GM18508 (cell line): Measurements from ENCODE around the gene PIP5K1A.
"Not testable (repeated sequence)": the region's sequence is repeated elsewhere in the genome, so short reads cannot be mapped to it uniquely, and the experiment has no call there.

Experiments
- ATAC-seq: cut with Tn5 transposase; IDR thresholded peaks from one replicate; pipeline ENCODE4 v1.9.1; 2021; ENCODE audit warnings: moderate number of reproducible peaks; ENCODE audit not compliant: insufficient read depth, unreplicated experiment

Gene PIP5K1A

DNA sequence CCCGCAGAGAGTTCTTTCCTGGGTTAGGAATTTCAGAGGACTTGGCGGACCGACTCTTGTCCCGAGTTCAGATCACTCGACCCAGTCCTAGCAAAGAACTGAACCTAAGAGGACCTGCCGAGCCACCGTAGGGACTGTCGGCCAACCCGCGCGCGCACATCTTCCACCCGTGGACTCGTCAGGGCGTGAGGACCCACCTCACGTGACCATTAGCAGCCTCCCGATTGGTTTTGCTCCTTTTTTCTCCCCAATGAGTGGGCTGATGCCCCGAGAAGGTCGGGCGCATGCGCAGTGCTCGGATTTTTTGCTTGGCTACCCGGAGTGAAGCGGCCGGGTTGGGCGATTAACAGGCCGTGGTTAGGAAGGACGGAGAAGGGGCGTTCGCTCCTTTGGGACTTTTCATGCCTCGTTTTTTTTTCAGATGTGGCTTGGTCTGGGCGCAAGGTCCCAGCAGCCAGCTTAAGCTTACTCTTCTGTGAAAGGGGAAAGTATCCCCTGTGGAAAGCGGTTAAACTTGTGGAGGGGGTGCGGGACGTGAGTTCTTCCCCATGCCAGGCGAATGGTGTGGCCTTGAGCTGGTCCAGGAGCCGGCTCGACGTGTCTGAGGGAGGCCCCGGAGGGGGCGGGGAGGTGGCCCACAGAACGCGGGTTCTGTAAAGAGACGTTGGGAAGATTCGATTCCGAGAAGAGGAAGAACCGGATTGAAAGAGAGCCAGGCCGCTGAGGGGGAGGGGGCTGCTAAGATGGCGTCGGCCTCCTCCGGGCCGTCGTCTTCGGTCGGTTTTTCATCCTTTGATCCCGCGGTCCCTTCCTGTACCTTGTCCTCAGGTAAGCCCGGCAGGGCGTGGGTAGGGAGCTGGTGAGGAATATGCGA is at the start of gene PIP5K1A:
PIP5K1A (plus strand) TSS at position 299 of the 874 bp plus-strand sequence; CDS start at position 744, 445 bp downstream.
- ATAC-seq: peak; percentile 63

DNA sequence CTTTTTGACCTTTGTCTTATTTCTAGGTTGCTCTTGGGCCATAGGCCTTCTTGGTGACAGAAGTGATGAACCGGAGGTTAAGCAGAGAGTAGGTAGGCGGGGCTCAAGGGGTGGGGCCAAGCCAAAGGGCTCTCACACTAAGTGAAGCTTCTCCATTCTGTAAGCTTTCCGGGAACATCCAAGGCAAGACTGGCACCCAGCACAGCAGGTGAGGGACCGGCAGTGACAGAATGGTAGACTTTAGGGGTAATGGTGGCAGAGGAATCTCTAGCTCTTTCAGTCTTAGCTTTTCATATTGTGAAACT is 41.9 kb upstream of the PIP5K1A start, which contains the start of gene TNFAIP8L2:
TNFAIP8L2 (plus strand) TSS at position 135 of the 305 bp plus-strand sequence. CDS start 2,049 bp downstream, outside the sequence.
- ATAC-seq: no peak

DNA sequence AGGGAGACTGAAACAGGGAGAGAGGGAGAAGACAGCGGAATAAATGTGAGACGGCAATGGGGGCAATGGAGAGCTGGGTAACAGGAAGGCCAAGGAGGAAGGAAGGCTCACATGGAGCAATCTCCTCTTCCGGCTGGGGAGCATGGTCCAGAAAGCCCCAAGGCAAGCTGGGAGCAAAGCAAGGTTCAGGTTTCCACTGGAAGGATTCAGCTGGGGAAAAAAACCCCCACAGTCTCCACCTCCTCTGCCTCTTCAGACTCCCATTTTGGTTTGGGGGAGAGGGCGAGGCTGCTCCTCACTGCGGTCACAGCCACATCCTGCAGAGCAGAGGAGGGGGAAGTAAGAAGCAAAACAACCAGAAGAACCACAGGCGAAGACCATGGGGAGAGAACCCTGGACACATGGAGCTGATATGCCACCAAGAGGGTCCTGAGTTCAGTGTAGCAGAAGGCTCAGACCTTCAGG is 41.3 kb upstream of the PIP5K1A start:
- ATAC-seq: no peak

DNA sequence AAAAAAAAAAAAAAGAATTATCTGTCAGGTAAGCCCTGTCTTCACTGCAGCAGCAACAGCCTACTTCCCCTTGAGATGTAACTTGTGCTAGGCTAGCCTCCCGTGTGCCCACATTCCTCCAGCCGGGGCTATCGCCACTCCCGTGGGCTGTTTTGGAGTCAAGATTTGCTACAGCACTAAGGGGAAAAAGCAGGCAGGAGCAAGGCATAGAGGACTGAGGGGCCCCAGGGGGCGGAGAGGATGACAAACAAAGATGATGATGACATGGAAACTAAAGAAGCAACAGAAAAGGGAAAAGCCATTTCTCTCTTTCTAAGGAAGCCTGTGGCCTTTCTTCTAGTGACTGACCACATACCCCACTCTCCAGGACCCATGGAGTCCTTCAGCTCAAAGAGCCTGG is 40.0 kb upstream of the PIP5K1A start:
- ATAC-seq: no peak

- no peak for ATAC-seq
Observed at GRCh38 chr1:151158751-151159251, 39.6 kb upstream of the PIP5K1A start.

- no peak for ATAC-seq
Observed at GRCh38 chr1:151159373-151159772, 39.0 kb upstream of the PIP5K1A start.

DNA sequence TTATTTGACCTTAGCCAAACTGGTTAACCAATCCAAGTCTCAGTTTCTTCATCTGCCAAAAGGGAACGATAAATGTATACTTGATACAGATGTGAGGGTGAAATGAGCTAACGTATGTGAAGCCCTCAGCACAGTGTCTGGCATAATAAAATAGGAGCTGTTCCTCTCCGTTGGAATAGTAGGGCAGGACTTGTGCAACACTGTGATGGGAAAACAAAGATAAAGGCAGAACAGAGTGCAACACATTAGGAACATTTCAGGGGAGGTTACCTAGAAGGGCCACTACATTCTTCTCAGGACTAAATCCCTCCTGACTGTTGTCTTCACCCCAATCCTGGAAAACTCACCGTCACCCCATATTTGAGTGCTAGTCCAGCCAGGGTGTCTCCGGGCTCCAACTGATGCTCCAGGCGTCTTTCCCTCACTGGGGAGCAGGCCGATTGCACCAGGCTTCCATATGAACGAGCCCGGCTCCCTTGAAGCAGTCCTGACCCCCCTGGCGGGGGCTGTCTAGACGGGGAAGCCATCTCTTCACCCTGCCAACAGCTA is 33.5 kb upstream of the PIP5K1A start:
- no peak for ATAC-seq

DNA sequence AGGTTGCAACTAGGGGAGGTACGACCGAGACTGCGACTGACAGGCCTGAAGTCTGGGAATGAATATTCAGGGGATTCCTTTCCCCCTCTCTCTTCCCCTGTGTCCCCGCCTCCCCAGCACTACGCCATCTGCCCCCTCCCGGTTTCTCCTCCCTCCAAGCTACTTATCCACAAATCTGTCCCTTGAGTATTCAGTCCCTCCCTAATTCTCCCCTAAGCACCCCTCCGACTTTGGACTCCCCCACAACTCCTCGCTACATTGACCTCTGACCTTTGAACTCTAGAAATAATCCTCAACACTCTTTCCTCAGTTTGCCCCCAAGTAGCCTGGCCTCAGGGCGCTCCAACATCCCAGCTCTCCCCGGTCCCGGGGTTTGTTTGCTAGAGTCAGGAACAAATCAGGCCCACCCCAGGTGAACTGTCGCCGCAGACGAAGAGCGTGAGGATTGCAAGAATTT is 33.0 kb upstream of the PIP5K1A start:
- ATAC-seq: no peak

DNA sequence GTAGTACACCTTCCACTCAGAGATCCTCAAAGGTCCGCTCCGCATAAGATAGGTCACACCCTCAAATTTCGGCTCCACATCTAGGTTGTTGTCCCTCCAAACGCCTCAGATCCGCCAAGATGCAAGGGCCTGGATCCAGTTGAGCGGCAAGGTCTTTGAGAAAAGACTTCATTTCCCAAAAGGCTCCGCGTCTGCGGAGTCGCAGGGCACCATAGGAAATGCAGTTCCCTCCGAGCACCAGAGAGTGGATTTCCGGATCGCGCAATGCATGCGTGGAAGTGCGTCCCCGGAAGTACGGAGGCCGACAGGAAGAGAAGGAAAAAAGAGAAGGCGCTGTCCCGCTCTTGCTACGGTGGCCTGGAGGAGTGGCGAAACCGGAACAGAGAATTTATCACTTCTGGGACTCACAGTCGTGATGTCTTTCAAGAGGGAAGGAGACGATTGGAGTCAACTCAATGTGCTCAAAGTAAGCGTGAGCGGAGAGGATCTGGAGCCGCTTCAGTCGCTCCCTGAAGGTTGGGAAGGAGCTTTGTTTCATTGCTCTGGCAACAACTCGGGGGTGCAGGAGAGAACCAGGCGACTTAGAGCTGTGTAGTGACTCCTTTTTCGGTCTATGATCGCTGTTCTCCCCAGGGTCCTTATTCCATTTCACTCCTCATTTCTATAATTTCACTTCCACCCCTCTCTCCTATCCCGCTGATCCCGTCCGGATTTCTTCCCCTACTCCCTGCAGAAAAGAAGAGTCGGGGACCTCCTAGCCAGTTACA is 32.4 kb upstream of the PIP5K1A start, which contains the start of the genes LYSMD1 and SCNM1:
LYSMD1 (minus strand) TSS at position 165 of the 767 bp plus-strand sequence. CDS start 644 bp downstream, outside the sequence.
SCNM1 (plus strand) TSS at position 407 of the 767 bp plus-strand sequence; CDS start at position 416, 9 bp downstream.
- peak; percentile 52 for ATAC-seq

- ATAC-seq: no peak
Observed at GRCh38 chr1:151166505-151166956, 31.8 kb upstream of the PIP5K1A start.

- no peak for ATAC-seq
Observed at GRCh38 chr1:151167116-151167515, 31.2 kb upstream of the PIP5K1A start.

DNA sequence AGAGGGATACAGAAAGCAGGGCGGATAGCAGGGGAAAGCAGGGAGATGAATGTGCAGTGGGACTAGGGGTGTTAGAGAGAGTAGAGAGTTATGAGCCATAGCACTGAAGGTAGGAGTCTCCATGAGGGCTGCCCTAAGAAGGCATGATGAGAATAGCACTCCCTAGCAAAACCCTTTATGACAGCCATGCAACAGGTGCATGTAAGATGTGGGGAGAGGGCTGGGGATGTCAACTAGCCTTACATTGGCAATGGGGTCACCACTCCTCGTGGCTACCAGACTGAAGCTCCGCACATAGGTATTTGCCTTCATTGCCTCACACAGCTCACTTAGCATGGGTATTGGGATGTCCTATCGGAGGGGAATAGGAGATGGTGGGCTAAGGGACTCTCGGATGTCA is 27.2 kb upstream of the PIP5K1A start:
- ATAC-seq: no peak

DNA sequence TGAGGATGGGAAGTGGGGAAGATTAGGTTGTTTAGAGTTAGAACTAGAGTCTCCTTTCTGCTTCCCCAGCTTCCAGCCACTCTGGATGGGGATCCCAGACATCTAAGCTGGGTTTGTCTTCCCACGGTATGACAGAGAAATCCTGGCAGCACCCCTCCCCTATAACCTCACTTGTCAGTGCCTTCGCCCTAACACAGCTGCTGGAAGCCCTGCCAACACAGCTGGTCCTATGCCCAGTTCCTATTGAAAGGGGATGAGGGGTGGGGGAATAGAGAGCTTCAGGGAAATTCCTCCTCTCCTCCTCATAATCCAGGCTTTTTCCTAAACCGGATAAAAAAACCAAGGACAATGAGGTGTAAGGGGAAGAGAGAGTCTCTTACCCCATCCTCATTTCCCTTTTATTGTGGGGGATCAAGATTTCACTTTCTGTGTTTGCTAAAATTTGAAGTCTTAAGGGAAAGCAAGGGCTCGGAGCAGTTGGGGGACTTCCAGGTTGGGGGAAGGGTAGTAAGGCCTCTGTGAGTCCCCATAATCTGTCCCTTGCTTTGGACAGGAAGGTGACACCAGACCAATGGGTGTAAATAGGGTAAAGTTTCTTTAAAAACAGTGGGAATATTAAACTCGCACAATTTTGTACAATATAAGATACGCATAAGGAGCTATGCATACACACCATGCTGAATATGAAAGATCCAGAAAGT is 23.2 kb upstream of the PIP5K1A start:
- ATAC-seq: no peak

- no peak for ATAC-seq
Observed at GRCh38 chr1:151175863-151176262, 22.5 kb upstream of the PIP5K1A start, which contains the start of gene TMOD4. Gene TMOD4, minus strand, starts transcription at chr1:151175981. Its CDS starts 1,106 bp downstream, at chr1:151174875.

GRCh38 chr1:151176514-151177045 is 21.8 kb upstream of the PIP5K1A start:
- no peak for ATAC-seq

GRCh38 chr1:151184211-151184610 is 14.1 kb upstream of the PIP5K1A start:
- ATAC-seq: no peak

DNA sequence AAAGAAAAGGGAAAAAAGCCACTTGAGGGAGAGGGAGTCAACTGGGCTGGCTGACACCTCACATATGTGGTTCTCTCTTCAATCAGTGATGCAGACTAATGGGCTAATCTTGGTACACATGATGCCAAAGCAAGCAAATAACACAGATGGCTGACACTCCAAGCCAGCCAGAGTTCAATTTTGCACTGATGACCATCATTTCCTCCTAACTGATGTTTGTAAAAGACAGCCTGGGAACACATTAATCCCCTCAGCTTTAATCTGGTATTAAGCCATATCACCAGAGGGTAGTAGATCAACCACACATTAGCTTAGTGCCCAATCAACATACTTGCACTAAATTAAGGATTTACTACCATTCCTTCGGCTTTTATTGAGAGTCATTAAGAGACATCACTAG is 11.1 kb upstream of the PIP5K1A start:
- no peak for ATAC-seq

DNA sequence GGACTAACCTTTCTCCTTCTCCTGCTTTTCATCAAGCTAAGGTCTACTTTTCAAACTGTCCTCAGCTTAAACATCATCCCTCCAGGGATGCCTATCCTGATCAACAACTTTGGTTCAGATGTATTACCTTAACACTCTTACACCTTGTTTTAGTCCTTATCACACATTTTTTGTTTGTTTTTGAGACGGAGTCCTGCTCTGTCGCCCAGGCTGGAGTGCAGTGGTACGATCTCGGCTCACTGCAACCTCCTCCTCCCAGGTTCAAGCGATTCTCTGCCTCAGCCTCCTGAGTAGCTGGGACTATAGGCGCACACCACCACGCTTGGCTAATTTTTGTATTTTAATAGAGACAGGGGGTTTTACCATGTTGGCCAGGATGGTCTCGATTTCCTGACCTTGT is 9.7 kb upstream of the PIP5K1A start:
- not testable (repeated sequence) for ATAC-seq
